Mesenchymal stem cell (in vitro differentiated cells and primary cell): ENCODE measurements around the gene DGCR2.
"Not testable (repeated sequence)": the region's sequence is repeated elsewhere in the genome, so short reads cannot be mapped to it uniquely, and the experiment has no call there.

Experiments
- DNase-seq: peaks from one replicate; pipeline ENCODE4 v3.0.0-alpha.2; 2013
- H2AFZ ChIP-seq: one replicate; pipeline ENCODE4 v1.6.1; 2013; ENCODE audit warnings: low read depth, mild to moderate bottlenecking, control low read depth, inconsistent platforms, low read length, moderate library complexity
- H2AK5ac ChIP-seq: 2 replicates; pipeline ENCODE4 v1.6.1; 2013; ENCODE audit warnings: low read length, moderate library complexity, mild to moderate bottlenecking, inconsistent platforms; ENCODE audit not compliant: severe bottlenecking
- H2BK120ac ChIP-seq: one replicate; pipeline ENCODE4 v1.6.1; 2013; ENCODE audit warnings: low read depth, mild to moderate bottlenecking, inconsistent platforms, low read length, moderate library complexity
- H2BK12ac ChIP-seq, 2 experiments: one replicate each; pipeline ENCODE4 v1.6.1; 2013; ENCODE audit warnings: inconsistent platforms in 2 of 2, low read length in 2 of 2, mild to moderate bottlenecking in 2 of 2, moderate library complexity in 2 of 2, control low read depth in 1 of 2
- H2BK15ac ChIP-seq: one replicate; pipeline ENCODE4 v1.6.1; 2013; ENCODE audit warnings: mild to moderate bottlenecking, low read depth, inconsistent platforms; ENCODE audit not compliant: poor library complexity, severe bottlenecking
- H2BK5ac ChIP-seq: 2 replicates; pipeline ENCODE4 v1.6.1; 2013; ENCODE audit warnings: low read depth, mild to moderate bottlenecking, low read length, control low read depth, inconsistent platforms; ENCODE audit not compliant: poor library complexity, severe bottlenecking
- H3K14ac ChIP-seq, 2 experiments: one replicate each; pipeline ENCODE4 v1.6.1; 2013; ENCODE audit warnings: inconsistent platforms in 2 of 2, low read length in 2 of 2, control low read depth in 1 of 2, mild to moderate bottlenecking in 1 of 2, moderate library complexity in 1 of 2
- H3K18ac ChIP-seq, 2 experiments: one replicate each; pipeline ENCODE4 v1.6.1; 2013; ENCODE audit warnings: inconsistent platforms in 2 of 2, low read length in 2 of 2, control low read depth in 1 of 2, low read depth in 1 of 2, mild to moderate bottlenecking in 1 of 2
- H3K23ac ChIP-seq, 2 experiments: one replicate each; pipeline ENCODE4 v1.6.1; 2013; ENCODE audit warnings: inconsistent platforms in 2 of 2, low read length in 2 of 2, mild to moderate bottlenecking in 2 of 2, moderate library complexity in 2 of 2, control low read depth in 1 of 2
- H3K27ac ChIP-seq: 2 replicates; pipeline ENCODE4 v1.5.1; 2013; ENCODE audit warnings: mild to moderate bottlenecking, moderate library complexity, low read length, control low read depth, inconsistent platforms; ENCODE audit not compliant: poor library complexity, severe bottlenecking
- H3K27me3 ChIP-seq, 2 experiments: 2 replicates each; pipeline versions ENCODE4 v1.6.1 to v1.7.0; 2013; ENCODE audit warnings: low read length in 2 of 2, mild to moderate bottlenecking in 2 of 2, moderate library complexity in 2 of 2, control low read depth in 1 of 2, inconsistent platforms in 1 of 2; ENCODE audit not compliant: control insufficient read depth in 1 of 2, insufficient read depth in 1 of 2
- H3K36me3 ChIP-seq, 2 experiments: 2 replicates each; pipeline versions ENCODE4 v1.6.1 to v1.7.0; 2013; ENCODE audit warnings: low read length in 2 of 2, control low read depth in 1 of 2, inconsistent platforms in 1 of 2, low read depth in 1 of 2, mild to moderate bottlenecking in 1 of 2; ENCODE audit not compliant: insufficient read depth in 2 of 2, control insufficient read depth in 1 of 2
- H3K4ac ChIP-seq, 2 experiments: one replicate each; pipeline ENCODE4 v1.6.1; 2013; ENCODE audit warnings: inconsistent platforms in 2 of 2, low read length in 2 of 2, mild to moderate bottlenecking in 2 of 2, moderate library complexity in 2 of 2, control low read depth in 1 of 2, low read depth in 1 of 2
- H3K4me1 ChIP-seq: 2 replicates; pipeline ENCODE4 v1.6.1; 2013; ENCODE audit warnings: low read depth, low read length, control low read depth; ENCODE audit not compliant: control insufficient read depth, insufficient read depth
- H3K4me2 ChIP-seq: 2 replicates; pipeline ENCODE4 v1.6.1; 2013; ENCODE audit warnings: low read length, mild to moderate bottlenecking, inconsistent platforms; ENCODE audit not compliant: poor library complexity, severe bottlenecking
- H3K4me3 ChIP-seq, 2 experiments: 2 replicates each; pipeline versions ENCODE4 v1.5.1 to v1.7.0; 2013; ENCODE audit warnings: low read length in 2 of 2, mild to moderate bottlenecking in 2 of 2, control low read depth in 1 of 2, low read depth in 1 of 2; ENCODE audit not compliant: insufficient read depth in 1 of 2
- H3K79me1 ChIP-seq: replicated peaks from 2 replicates; pipeline ENCODE4 v1.6.1; 2013; ENCODE audit warnings: mild to moderate bottlenecking, control low read depth, low read length, inconsistent platforms; ENCODE audit not compliant: poor library complexity, severe bottlenecking
- H3K9ac ChIP-seq: 2 replicates; pipeline ENCODE4 v1.7.0; 2013; ENCODE audit warnings: mild to moderate bottlenecking, low read length, moderate library complexity
- H3K9me3 ChIP-seq: 2 replicates; pipeline ENCODE4 v1.7.0; 2013; ENCODE audit warnings: mild to moderate bottlenecking, low read length; ENCODE audit not compliant: control insufficient read depth
- H4K8ac ChIP-seq: one replicate; pipeline ENCODE4 v1.6.1; 2013; ENCODE audit warnings: inconsistent platforms, mild to moderate bottlenecking, low read length, moderate library complexity
- H4K91ac ChIP-seq: one replicate; pipeline ENCODE4 v1.6.1; 2013; ENCODE audit warnings: mild to moderate bottlenecking, low read length, inconsistent platforms
- WGBS: methylation state at CpG from one replicate; pipeline ENCODE4 v1.1.7; 2013; ENCODE audit warnings: mixed read lengths; 5-methylcytosine and 5-hydroxymethylcytosine counted together

Gene DGCR2

GRCh38 chr22:19072853-19073252, 49.4 kb downstream of the DGCR2 start:
- H2BK5ac ChIP-seq, H3K4ac ChIP-seq, H2BK15ac ChIP-seq, H4K8ac ChIP-seq, H3K18ac ChIP-seq, H2AK5ac ChIP-seq, H3K4me3 ChIP-seq, H3K23ac ChIP-seq, H2AFZ ChIP-seq, H3K14ac ChIP-seq, H3K4me2 ChIP-seq, DNase-seq, H2BK12ac ChIP-seq, H4K91ac ChIP-seq, H3K27me3 ChIP-seq, H3K27ac ChIP-seq, H2BK120ac ChIP-seq, H3K9me3 ChIP-seq, H3K9ac ChIP-seq: not testable (repeated sequence)
- peaks cover 10% of the 10 kb centered on the region for H3K4me1 ChIP-seq
- peaks cover 23 to 37% of the 10 kb centered on the region in 2 experiments for H3K36me3 ChIP-seq
- peaks cover 40% of the 10 kb centered on the region for H3K79me1 ChIP-seq

- H3K9me3 ChIP-seq, result no peaks in the 10 kb centered on the region
- H4K91ac ChIP-seq, result no peak overlapping the region
- peak overlapping the region in 1 of 2 experiments; percentile 32 for H2BK12ac ChIP-seq
- no peak overlapping the region for H3K14ac ChIP-seq
- peaks cover 37% of the 10 kb centered on the region for H3K79me1 ChIP-seq
- H3K4me2 ChIP-seq, result no peak overlapping the region
- no peak for DNase-seq
- H2BK15ac ChIP-seq, result no peak overlapping the region
- H3K27me3 ChIP-seq, result no peaks in the 10 kb centered on the region
- H2BK5ac ChIP-seq, result no peak overlapping the region
- H3K36me3 ChIP-seq, result peaks cover 39 to 47% of the 10 kb centered on the region in 2 experiments
- H3K23ac ChIP-seq, result no peak overlapping the region
- no peak overlapping the region for H3K4me3 ChIP-seq
- H3K9ac ChIP-seq, result no peak overlapping the region
- no peak overlapping the region for H3K18ac ChIP-seq
- H2AK5ac ChIP-seq, result no peak overlapping the region
- H3K4me1 ChIP-seq, result peaks cover 19% of the 10 kb centered on the region
- no peak overlapping the region for H2BK120ac ChIP-seq
- no peak overlapping the region for H3K4ac ChIP-seq
- H2AFZ ChIP-seq, result no peak overlapping the region
- WGBS, result 95% methylated on average over 5 of the region's 5 CpGs
- no peak overlapping the region for H4K8ac ChIP-seq
- H3K27ac ChIP-seq, result no peak overlapping the region
Measured at GRCh38 chr22:19070397-19071169, 51.6 kb downstream of the DGCR2 start.

- no peak for DNase-seq
- no peak overlapping the region for H2BK5ac ChIP-seq
- H3K4me1 ChIP-seq, result peaks cover 19% of the 10 kb centered on the region
- H4K91ac ChIP-seq, result no peak overlapping the region
- H3K9ac ChIP-seq, result no peak overlapping the region
- H3K18ac ChIP-seq, result no peak overlapping the region
- no peak overlapping the region for H2BK120ac ChIP-seq
- H2AFZ ChIP-seq, result no peak overlapping the region
- no peak overlapping the region for H3K4ac ChIP-seq
- H3K27me3 ChIP-seq, result no peaks in the 10 kb centered on the region
- no peaks in the 10 kb centered on the region for H3K9me3 ChIP-seq
- no peak overlapping the region for H2BK15ac ChIP-seq
- no peak overlapping the region for H4K8ac ChIP-seq
- no peak overlapping the region for H3K4me2 ChIP-seq
- H3K27ac ChIP-seq, result no peak overlapping the region
- peaks cover 44% of the 10 kb centered on the region for H3K79me1 ChIP-seq
- WGBS, result 86% methylated on average over 2 of the region's 3 CpGs
- no peak overlapping the region for H3K4me3 ChIP-seq
- H3K23ac ChIP-seq, result no peak overlapping the region
- H2AK5ac ChIP-seq, result no peak overlapping the region
- H2BK12ac ChIP-seq, result no peak overlapping the region
- H3K36me3 ChIP-seq, result peaks cover 49 to 56% of the 10 kb centered on the region in 2 experiments
- no peak overlapping the region for H3K14ac ChIP-seq
Measured at GRCh38 chr22:19069451-19069850, 52.8 kb downstream of the DGCR2 start.

- Histone ChIP-seq H3K4me1 (peaks cover 19% of the 10 kb centered on the region), H2BK120ac (no peak overlapping the region), H2BK15ac (no peak overlapping the region), H4K8ac (no peak overlapping the region), H3K9me3 (no peaks in the 10 kb centered on the region), H3K14ac (no peak overlapping the region), H3K79me1 (peaks cover 50% of the 10 kb centered on the region), H3K4me2 (no peak overlapping the region), H2AK5ac (no peak overlapping the region), H3K23ac (no peak overlapping the region), H3K4me3 (no peak overlapping the region), H3K27ac (no peak overlapping the region), H3K9ac (no peak overlapping the region), H3K36me3 (peaks cover 55 to 62% of the 10 kb centered on the region in 2 experiments), H4K91ac (no peak overlapping the region), H2AFZ (no peak overlapping the region), H2BK5ac (no peak overlapping the region), H3K18ac (no peak overlapping the region), H3K27me3 (no peaks in the 10 kb centered on the region), H3K4ac (no peak overlapping the region), H2BK12ac (no peak overlapping the region)
- 97% methylated on average over 5 of the region's 5 CpGs for WGBS
- no peak for DNase-seq
Measured at GRCh38 chr22:19068784-19069271, 53.4 kb downstream of the DGCR2 start.
